H9 (cell line): ENCODE data around the gene SLC38A1. TPM values are rescaled to one million over a fixed set of nuclear protein-coding genes. Genes with fewer than 3 reads are reported as not detected.

ENCODE experiments used
- DNase-seq: peaks from one replicate; pipeline ENCODE4 v3.0.0-alpha.2; 2017
- H2AFZ ChIP-seq: one replicate; pipeline ENCODE4 v1.6.1; 2013; ENCODE audit warnings: mild to moderate bottlenecking, low read length, control low read depth, moderate library complexity
- H2AK5ac ChIP-seq: 2 replicates; pipeline ENCODE4 v1.6.1; 2013; ENCODE audit warnings: low read length, control low read depth, mixed read lengths; ENCODE audit not compliant: insufficient read length
- H2BK120ac ChIP-seq: one replicate; pipeline ENCODE4 v1.6.1; 2013; ENCODE audit warnings: low read depth, mild to moderate bottlenecking, low read length, control low read depth, inconsistent platforms; ENCODE audit not compliant: poor library complexity, severe bottlenecking
- H2BK12ac ChIP-seq: 2 replicates; pipeline ENCODE4 v1.6.1; 2013; ENCODE audit warnings: low read length, control low read depth, mixed read lengths, low read depth; ENCODE audit not compliant: insufficient read length
- H2BK15ac ChIP-seq: 2 replicates; pipeline ENCODE4 v1.6.1; 2013; ENCODE audit warnings: low read depth, low read length, control low read depth
- H2BK20ac ChIP-seq: one replicate; pipeline ENCODE4 v1.6.1; 2013; ENCODE audit warnings: low read depth, mild to moderate bottlenecking, low read length, control low read depth, inconsistent platforms; ENCODE audit not compliant: poor library complexity, severe bottlenecking
- H2BK5ac ChIP-seq: 2 replicates; pipeline ENCODE4 v1.6.1; 2013; ENCODE audit warnings: low read length, control low read depth, mixed read lengths; ENCODE audit not compliant: insufficient read length
- H3K14ac ChIP-seq: 2 replicates; pipeline ENCODE4 v1.6.1; 2013; ENCODE audit warnings: low read length, control low read depth; ENCODE audit not compliant: insufficient read depth
- H3K18ac ChIP-seq: 2 replicates; pipeline ENCODE4 v1.6.1; 2013; ENCODE audit warnings: low read depth, mild to moderate bottlenecking, mixed read lengths, low read length, control low read depth; ENCODE audit not compliant: insufficient read length
- H3K23ac ChIP-seq: 2 replicates; pipeline ENCODE4 v1.6.1; 2013; ENCODE audit warnings: low read length, control low read depth, mixed read lengths, low read depth; ENCODE audit not compliant: insufficient read length
- H3K23me2 ChIP-seq: 2 replicates; pipeline ENCODE4 v1.6.1; 2013; ENCODE audit warnings: low read depth, mild to moderate bottlenecking, mixed read lengths, low read length, control low read depth; ENCODE audit not compliant: insufficient read length, poor library complexity, severe bottlenecking
- H3K27ac ChIP-seq: 2 replicates; pipeline ENCODE4 v1.5.1; 2013; ENCODE audit warnings: low read length, control low read depth, mixed read lengths, low read depth; ENCODE audit not compliant: insufficient read length
- H3K27me3 ChIP-seq: 2 replicates; pipeline ENCODE4 v1.6.1; 2013; ENCODE audit warnings: low read length, control low read depth, inconsistent platforms; ENCODE audit not compliant: insufficient read depth
- H3K4ac ChIP-seq: 2 replicates; pipeline ENCODE4 v1.6.1; 2013; ENCODE audit warnings: low read depth, mild to moderate bottlenecking, control low read depth, inconsistent platforms, low read length, moderate library complexity
- H3K4me1 ChIP-seq: 2 replicates; pipeline ENCODE4 v1.6.1; 2013; ENCODE audit warnings: low read length, control low read depth, inconsistent platforms; ENCODE audit not compliant: insufficient read depth
- H3K4me2 ChIP-seq: 2 replicates; pipeline ENCODE4 v1.6.1; 2013; ENCODE audit warnings: low read length, control low read depth, mixed read lengths; ENCODE audit not compliant: insufficient read length, insufficient read depth
- H3K56ac ChIP-seq: 2 replicates; pipeline ENCODE4 v1.6.1; 2013; ENCODE audit warnings: low read depth, mild to moderate bottlenecking, mixed read lengths, low read length, control low read depth; ENCODE audit not compliant: insufficient read length
- H3K79me1 ChIP-seq: 2 replicates; pipeline ENCODE4 v1.6.1; 2013; ENCODE audit warnings: low read depth, mild to moderate bottlenecking, moderate library complexity, low read length, control low read depth, inconsistent platforms; ENCODE audit not compliant: insufficient read depth, poor library complexity, severe bottlenecking
- H3K79me2 ChIP-seq: 2 replicates; pipeline ENCODE4 v1.6.1; 2013; ENCODE audit warnings: low read length, control low read depth, inconsistent platforms; ENCODE audit not compliant: insufficient read depth
- H3K9ac ChIP-seq: 2 replicates; pipeline ENCODE4 v1.6.1; 2013; ENCODE audit warnings: low read length, control low read depth, mixed read lengths; ENCODE audit not compliant: insufficient read length; ENCODE audit errors: extremely low read depth
- H3K9me3 ChIP-seq: one replicate; pipeline ENCODE4 v1.6.1; 2013; ENCODE audit warnings: low read depth, low read length, inconsistent platforms; ENCODE audit not compliant: control insufficient read depth
- H3T11ph ChIP-seq: one replicate; pipeline ENCODE4 v1.6.1; 2013; ENCODE audit warnings: mild to moderate bottlenecking, low read length, control low read depth, inconsistent platforms
- H4K20me1 ChIP-seq: one replicate; pipeline ENCODE4 v1.6.1; 2013; ENCODE audit not compliant: control insufficient read depth, insufficient read length, insufficient read depth
- H4K5ac ChIP-seq: 2 replicates; pipeline ENCODE4 v1.6.1; 2013; ENCODE audit warnings: low read depth, mild to moderate bottlenecking, mixed read lengths, low read length, control low read depth; ENCODE audit not compliant: insufficient read length
- H4K8ac ChIP-seq: replicated peaks from 2 replicates; pipeline ENCODE4 v1.6.1; 2013; ENCODE audit warnings: low read length, control low read depth, mixed read lengths, low read depth; ENCODE audit not compliant: insufficient read length
- H4K91ac ChIP-seq: 2 replicates; pipeline ENCODE4 v1.6.1; 2013; ENCODE audit warnings: low read depth, mild to moderate bottlenecking, moderate library complexity, mixed read lengths, low read length, control low read depth; ENCODE audit not compliant: insufficient read length
- H3K27ac Mint-ChIP-seq, 3 experiments: 2 replicates in 2 of 3; 3 replicates in 1 of 3; pipeline ENCODE4 v1.8.0; 2020 to 2021; ENCODE audit warnings: mixed read lengths in 3 of 3, mild to moderate bottlenecking in 1 of 3, moderate library complexity in 1 of 3
- H3K27me3 Mint-ChIP-seq: 2 replicates; pipeline ENCODE4 v1.8.0; 2021; ENCODE audit warnings: low read depth, mild to moderate bottlenecking, moderate library complexity, mixed read lengths
- H3K36me3 Mint-ChIP-seq, 3 experiments: 2 replicates in 2 of 3; 3 replicates in 1 of 3; pipeline ENCODE4 v1.8.0; 2020 to 2021; ENCODE audit warnings: low read depth in 3 of 3, mixed read lengths in 3 of 3; ENCODE audit not compliant: insufficient read depth in 1 of 3
- H3K4me1 Mint-ChIP-seq, 2 experiments: 2 replicates each; pipeline ENCODE4 v1.8.0; 2020; ENCODE audit warnings: mixed read lengths in 2 of 2
- H3K4me3 Mint-ChIP-seq, 2 experiments: 2 replicates in 1 of 2; 3 replicates in 1 of 2; pipeline ENCODE4 v1.8.0; 2020 to 2021; ENCODE audit warnings: mild to moderate bottlenecking in 2 of 2, mixed read lengths in 2 of 2, moderate library complexity in 1 of 2
- H3K9me3 Mint-ChIP-seq, 2 experiments: 2 replicates in 1 of 2; 3 replicates in 1 of 2; pipeline ENCODE4 v1.8.0; 2020; ENCODE audit warnings: mild to moderate bottlenecking in 2 of 2, mixed read lengths in 2 of 2, moderate library complexity in 1 of 2
- WGBS: extraction: QIAGEN DNeasy Blood & Tissue Kit; methylation state at CpG from one replicate; pipeline ENCODE4 v1.1.7; 2013; ENCODE audit warnings: missing lambda C conversion rate, low lambda C conversion rate, mixed read lengths; ENCODE audit not compliant: insufficient read length; ENCODE audit errors: extremely low coverage; 5-methylcytosine and 5-hydroxymethylcytosine counted together
- total RNA-seq: library from RNA; stranded (reverse); gene quantifications from 2 replicates; pipeline ENCODE4 v1.2.1, GENCODE V29; 2021
- TF ChIP-seq, protein P1 (sequence below): fragments of 200-600 bp; sonication (generic); conservative IDR thresholded peaks from 3 replicates; pipeline ENCODE4 v1.8.0; 2021; ENCODE audit warnings: antibody characterized with exemption, mild to moderate bottlenecking

SLC38A1 gene
- total RNA-seq, 1 experiment from 2014 or later, result 216 TPM

- no peaks in the 10 kb centered on the region for H3K79me2 ChIP-seq
- H3K27me3 ChIP-seq, result no peaks in the 10 kb centered on the region
- H3K9me3 Mint-ChIP-seq, result no peaks in the 10 kb centered on the region
- no peak overlapping the region for H3T11ph ChIP-seq
- H3K27ac Mint-ChIP-seq, result no peak overlapping the region
- H4K20me1 ChIP-seq, result no peaks in the 10 kb centered on the region
- no peak overlapping the region for H4K8ac ChIP-seq
- H2BK15ac ChIP-seq, result no peak overlapping the region
- no peak overlapping the region for H2BK120ac ChIP-seq
- no CpG with 5 or more reads among the region's 2 CpGs for WGBS
- DNase-seq, result no peak
- no peak overlapping the region for H3K4me2 ChIP-seq
- H3K23ac ChIP-seq, result no peak overlapping the region
- no peak overlapping the region for H3K56ac ChIP-seq
- no peak overlapping the region for H4K5ac ChIP-seq
- no peak overlapping the region for H2AFZ ChIP-seq
- peaks cover 8 to 13% of the 10 kb centered on the region in 2 experiments for H3K4me1 Mint-ChIP-seq
- no peak overlapping the region for H2BK12ac ChIP-seq
- no peaks in the 10 kb centered on the region for H3K9me3 ChIP-seq
- no peaks in the 10 kb centered on the region for H3K27me3 Mint-ChIP-seq
- no peak overlapping the region for H2BK5ac ChIP-seq
- no peak overlapping the region for H4K91ac ChIP-seq
- H2AK5ac ChIP-seq, result no peak overlapping the region
- H2BK20ac ChIP-seq, result no peak overlapping the region
- no peaks in the 10 kb centered on the region for H3K4me1 ChIP-seq
- H3K9ac ChIP-seq, result no peak overlapping the region
- peaks cover 0 to 12% (median 10%) of the 10 kb centered on the region in 3 experiments; a peak in 5 of 7 replicates for H3K36me3 Mint-ChIP-seq
- no peak overlapping the region for H3K14ac ChIP-seq
- H3K18ac ChIP-seq, result no peak overlapping the region
- H3K23me2 ChIP-seq, result no peaks in the 10 kb centered on the region
- H3K4me3 Mint-ChIP-seq, result no peak overlapping the region
- no peaks in the 10 kb centered on the region for H3K79me1 ChIP-seq
- no peak overlapping the region for H3K27ac ChIP-seq
- H3K4ac ChIP-seq, result no peak overlapping the region
- TF ChIP-seq, protein P1, sequence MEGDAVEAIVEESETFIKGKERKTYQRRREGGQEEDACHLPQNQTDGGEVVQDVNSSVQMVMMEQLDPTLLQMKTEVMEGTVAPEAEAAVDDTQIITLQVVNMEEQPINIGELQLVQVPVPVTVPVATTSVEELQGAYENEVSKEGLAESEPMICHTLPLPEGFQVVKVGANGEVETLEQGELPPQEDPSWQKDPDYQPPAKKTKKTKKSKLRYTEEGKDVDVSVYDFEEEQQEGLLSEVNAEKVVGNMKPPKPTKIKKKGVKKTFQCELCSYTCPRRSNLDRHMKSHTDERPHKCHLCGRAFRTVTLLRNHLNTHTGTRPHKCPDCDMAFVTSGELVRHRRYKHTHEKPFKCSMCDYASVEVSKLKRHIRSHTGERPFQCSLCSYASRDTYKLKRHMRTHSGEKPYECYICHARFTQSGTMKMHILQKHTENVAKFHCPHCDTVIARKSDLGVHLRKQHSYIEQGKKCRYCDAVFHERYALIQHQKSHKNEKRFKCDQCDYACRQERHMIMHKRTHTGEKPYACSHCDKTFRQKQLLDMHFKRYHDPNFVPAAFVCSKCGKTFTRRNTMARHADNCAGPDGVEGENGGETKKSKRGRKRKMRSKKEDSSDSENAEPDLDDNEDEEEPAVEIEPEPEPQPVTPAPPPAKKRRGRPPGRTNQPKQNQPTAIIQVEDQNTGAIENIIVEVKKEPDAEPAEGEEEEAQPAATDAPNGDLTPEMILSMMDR, result no peak
These were observed 85.7 kb downstream of the SLC38A1 start for GRCh38 chr12:46183112-46183511.
